Measurements from ENCODE around the gene AVPR2. TPM values are rescaled to one million over a fixed set of nuclear protein-coding genes. Genes with fewer than 3 reads are reported as not detected.

The AVPR2 gene
- total RNA-seq, 1 donor from 2014 or later: not detected

DNA sequence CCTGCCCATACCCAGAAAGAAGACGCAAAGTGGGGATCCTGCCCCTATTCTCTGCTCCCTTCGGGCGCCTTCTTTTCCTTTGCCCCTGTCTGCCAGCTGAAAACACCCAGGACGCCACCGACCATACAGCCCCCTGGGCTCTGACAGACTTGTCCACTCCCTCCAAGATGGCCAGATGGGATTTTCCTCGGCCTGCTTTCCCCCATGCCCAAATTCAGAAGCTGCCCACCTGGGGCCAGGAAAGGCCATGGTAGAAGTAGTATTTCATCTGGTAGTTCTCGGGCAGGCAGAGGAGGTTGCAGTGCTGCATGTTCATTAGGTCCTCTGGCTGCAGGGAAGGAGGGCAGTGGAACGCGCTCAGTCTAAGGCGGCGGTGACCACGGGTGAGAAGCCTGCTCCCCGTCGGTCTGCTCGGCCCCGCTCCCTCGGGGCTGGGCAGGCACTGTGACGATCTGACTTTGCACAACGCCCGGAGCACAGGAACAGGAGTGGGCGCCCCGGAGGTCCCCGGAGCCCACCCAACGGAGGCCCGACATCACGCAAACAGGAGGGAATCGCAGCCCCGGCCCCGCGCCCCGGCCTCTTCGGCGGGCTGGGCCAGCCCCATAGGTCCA is 29.8 kb downstream of the AVPR2 start:
- H3K4me3 ChIP-seq: peak overlapping the region; percentile 73
- no peaks in the 10 kb centered on the region for H3K36me3 ChIP-seq
- peaks cover 2% of the 10 kb centered on the region for H3K36me3 Mint-ChIP-seq
- peaks cover 7% of the 10 kb centered on the region for H3F3A ChIP-seq (ENCODE audit: low read depth)
- peak overlapping the region; percentile 52 for H3K9ac ChIP-seq
- peaks cover 18% of the 10 kb centered on the region for H3K79me2 ChIP-seq (ENCODE audit: low read depth)
- no peak for DNase-seq (ENCODE audit: low spot score)
- H3K9me3 ChIP-seq (ENCODE audit: low read depth): no peaks in the 10 kb centered on the region
- H3K4me1 Mint-ChIP-seq: peaks cover 12% of the 10 kb centered on the region
- H3K4me1 ChIP-seq: no peaks in the 10 kb centered on the region
- H3K4me3 Mint-ChIP-seq: peak overlapping the region; percentile 86
- H2AFZ ChIP-seq (replicated peaks): no peak overlapping the region
- H3K27ac Mint-ChIP-seq: no peak overlapping the region
- peaks cover 7% of the 10 kb centered on the region for H3K9me3 Mint-ChIP-seq
- no peaks in the 10 kb centered on the region for H4K20me1 ChIP-seq (ENCODE audit: low read depth)
- H3K27ac ChIP-seq: no peak overlapping the region
- H3K4me2 ChIP-seq: peak overlapping the region; percentile 86
- no peaks in the 10 kb centered on the region for H3K27me3 ChIP-seq
- TF ChIP-seq EZH2phosphoT487 (IDR thresholded peaks at IDR 0.05): no peak
- no peak for TF ChIP-seq EZH2 (IDR thresholded peaks at IDR 0.05)
- TF ChIP-seq, protein P1, sequence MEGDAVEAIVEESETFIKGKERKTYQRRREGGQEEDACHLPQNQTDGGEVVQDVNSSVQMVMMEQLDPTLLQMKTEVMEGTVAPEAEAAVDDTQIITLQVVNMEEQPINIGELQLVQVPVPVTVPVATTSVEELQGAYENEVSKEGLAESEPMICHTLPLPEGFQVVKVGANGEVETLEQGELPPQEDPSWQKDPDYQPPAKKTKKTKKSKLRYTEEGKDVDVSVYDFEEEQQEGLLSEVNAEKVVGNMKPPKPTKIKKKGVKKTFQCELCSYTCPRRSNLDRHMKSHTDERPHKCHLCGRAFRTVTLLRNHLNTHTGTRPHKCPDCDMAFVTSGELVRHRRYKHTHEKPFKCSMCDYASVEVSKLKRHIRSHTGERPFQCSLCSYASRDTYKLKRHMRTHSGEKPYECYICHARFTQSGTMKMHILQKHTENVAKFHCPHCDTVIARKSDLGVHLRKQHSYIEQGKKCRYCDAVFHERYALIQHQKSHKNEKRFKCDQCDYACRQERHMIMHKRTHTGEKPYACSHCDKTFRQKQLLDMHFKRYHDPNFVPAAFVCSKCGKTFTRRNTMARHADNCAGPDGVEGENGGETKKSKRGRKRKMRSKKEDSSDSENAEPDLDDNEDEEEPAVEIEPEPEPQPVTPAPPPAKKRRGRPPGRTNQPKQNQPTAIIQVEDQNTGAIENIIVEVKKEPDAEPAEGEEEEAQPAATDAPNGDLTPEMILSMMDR (IDR thresholded peaks at IDR 0.05): no peak
- peaks cover 2% of the 10 kb centered on the region for H3K27me3 Mint-ChIP-seq (ENCODE audit: insufficient read depth, low read depth)

- H3K4me1 Mint-ChIP-seq: peaks cover 12% of the 10 kb centered on the region
- H3K9me3 Mint-ChIP-seq: peaks cover 7% of the 10 kb centered on the region
- Histone ChIP-seq H3K9ac (peak within 1 kb of the TSS; percentile 52), H3K9me3 (ENCODE audit: low read depth) (no peaks in the 10 kb centered on the region), H3K4me1 (no peaks in the 10 kb centered on the region), H3K27ac (no peak within 1 kb of the TSS), H3K79me2 (ENCODE audit: low read depth) (peaks cover 18% of the 10 kb centered on the region), H3K27me3 (no peaks in the 10 kb centered on the region), H2AFZ (replicated peaks) (no peak within 1 kb of the TSS), H3F3A (ENCODE audit: low read depth) (peaks cover 5% of the 10 kb centered on the region), H3K36me3 (no peaks in the 10 kb centered on the region), H3K4me2 (peak within 1 kb of the TSS; percentile 86), H4K20me1 (ENCODE audit: low read depth) (no peaks in the 10 kb centered on the region), H3K4me3 (peak within 1 kb of the TSS; percentile 73)
- peak; percentile 89 for DNase-seq (ENCODE audit: low spot score)
- no peak within 1 kb of the TSS for H3K27ac Mint-ChIP-seq
- peaks cover 2% of the 10 kb centered on the region for H3K27me3 Mint-ChIP-seq (ENCODE audit: insufficient read depth, low read depth)
- peak within 1 kb of the TSS; percentile 86 for H3K4me3 Mint-ChIP-seq
- H3K36me3 Mint-ChIP-seq: peaks cover 2% of the 10 kb centered on the region
- TF ChIP-seq, protein P1 (IDR thresholded peaks at IDR 0.05): no peak
- TF ChIP-seq EZH2 (IDR thresholded peaks at IDR 0.05) (no peak), EZH2phosphoT487 (IDR thresholded peaks at IDR 0.05) (no peak)
Measured at GRCh38 chrX:153934762-153935325, 30.4 kb downstream of the AVPR2 start, which contains the start of gene NAA10. TSS of gene NAA10 (minus strand) at chrX:153935037. CDS start at chrX:153934904, 133 bp downstream.

DNA sequence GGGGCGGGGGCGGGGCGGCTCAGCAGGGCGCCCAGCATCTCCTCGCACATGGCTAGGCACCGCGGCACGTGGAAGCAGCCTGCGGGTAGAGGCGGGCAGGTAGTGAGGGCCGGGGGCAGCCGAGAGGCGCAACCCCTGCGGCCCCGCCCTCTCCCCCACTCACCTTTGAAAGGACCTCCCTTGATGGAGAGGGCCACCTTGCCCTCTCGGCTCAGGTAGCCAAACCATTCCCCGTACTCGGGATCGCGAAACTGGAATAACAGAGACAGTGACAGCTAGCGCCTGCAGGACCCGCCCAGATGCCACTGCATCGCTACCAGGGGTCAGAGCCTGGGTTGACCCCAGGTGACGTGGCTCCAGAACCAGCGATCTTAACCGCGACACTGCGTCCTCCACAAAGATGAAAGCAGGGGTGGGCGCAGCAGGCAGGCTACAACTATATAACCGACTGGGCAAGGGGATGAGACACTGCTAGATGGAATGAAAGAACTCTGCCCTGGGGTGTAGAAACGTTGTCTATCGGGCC is 30.9 kb downstream of the AVPR2 start:
- no peak overlapping the region for H2AFZ ChIP-seq (replicated peaks)
- no peaks in the 10 kb centered on the region for H4K20me1 ChIP-seq (ENCODE audit: low read depth)
- TF ChIP-seq, protein P1 (IDR thresholded peaks at IDR 0.05): no peak
- TF ChIP-seq EZH2phosphoT487 (IDR thresholded peaks at IDR 0.05): no peak
- no peak for TF ChIP-seq EZH2 (IDR thresholded peaks at IDR 0.05)
- H3K27ac ChIP-seq: no peak overlapping the region
- H3K4me2 ChIP-seq: peak overlapping the region; percentile 69
- no peak overlapping the region for H3K9ac ChIP-seq
- peaks cover 5% of the 10 kb centered on the region for H3F3A ChIP-seq (ENCODE audit: low read depth)
- H3K79me2 ChIP-seq (ENCODE audit: low read depth): peaks cover 18% of the 10 kb centered on the region
- Mint-ChIP-seq H3K27ac (no peak overlapping the region), H3K9me3 (peaks cover 7% of the 10 kb centered on the region), H3K36me3 (peaks cover 2% of the 10 kb centered on the region), H3K4me3 (peak overlapping the region; percentile 82), H3K4me1 (peaks cover 15% of the 10 kb centered on the region), H3K27me3 (ENCODE audit: insufficient read depth, low read depth) (peaks cover 2% of the 10 kb centered on the region)
- H3K4me1 ChIP-seq: no peaks in the 10 kb centered on the region
- peak overlapping the region; percentile 73 for H3K4me3 ChIP-seq
- peak; percentile 47 for DNase-seq (ENCODE audit: low spot score)
- H3K36me3 ChIP-seq: no peaks in the 10 kb centered on the region
- H3K27me3 ChIP-seq: no peaks in the 10 kb centered on the region
- no peaks in the 10 kb centered on the region for H3K9me3 ChIP-seq (ENCODE audit: low read depth)

All from neural progenitor cell (in vitro differentiated cells).